Panc1 (cell line): ENCODE results near the gene CAMK4.

Experiments used
- POLR2AphosphoS5 ChIP-seq: IDR thresholded peaks from 2 replicates; pipeline ENCODE4 v1.6.1; 2012; ENCODE audit warnings: mild to moderate bottlenecking, low read depth, low read length, moderate library complexity
- REST ChIP-seq, 2 experiments: IDR thresholded peaks; 2 replicates each; pipeline ENCODE4 v1.6.1; 2011 to 2012; ENCODE audit warnings: low read depth in 2 of 2, control low read depth in 1 of 2, low read length in 1 of 2, mild to moderate bottlenecking in 1 of 2, moderate library complexity in 1 of 2; ENCODE audit not compliant: insufficient read depth in 1 of 2
- SIN3A ChIP-seq: IDR thresholded peaks from 2 replicates; pipeline ENCODE4 v1.6.1; 2012; ENCODE audit warnings: low read depth, mild to moderate bottlenecking, low read length, moderate library complexity, borderline replicate concordance; ENCODE audit not compliant: insufficient read depth
- TF ChIP-seq, protein P1 (sequence below): fragments of 450-650 bp; IDR thresholded peaks from 2 replicates; pipeline ENCODE4 v1.5.1; 2017; ENCODE audit warnings: mild to moderate bottlenecking

DNA sequence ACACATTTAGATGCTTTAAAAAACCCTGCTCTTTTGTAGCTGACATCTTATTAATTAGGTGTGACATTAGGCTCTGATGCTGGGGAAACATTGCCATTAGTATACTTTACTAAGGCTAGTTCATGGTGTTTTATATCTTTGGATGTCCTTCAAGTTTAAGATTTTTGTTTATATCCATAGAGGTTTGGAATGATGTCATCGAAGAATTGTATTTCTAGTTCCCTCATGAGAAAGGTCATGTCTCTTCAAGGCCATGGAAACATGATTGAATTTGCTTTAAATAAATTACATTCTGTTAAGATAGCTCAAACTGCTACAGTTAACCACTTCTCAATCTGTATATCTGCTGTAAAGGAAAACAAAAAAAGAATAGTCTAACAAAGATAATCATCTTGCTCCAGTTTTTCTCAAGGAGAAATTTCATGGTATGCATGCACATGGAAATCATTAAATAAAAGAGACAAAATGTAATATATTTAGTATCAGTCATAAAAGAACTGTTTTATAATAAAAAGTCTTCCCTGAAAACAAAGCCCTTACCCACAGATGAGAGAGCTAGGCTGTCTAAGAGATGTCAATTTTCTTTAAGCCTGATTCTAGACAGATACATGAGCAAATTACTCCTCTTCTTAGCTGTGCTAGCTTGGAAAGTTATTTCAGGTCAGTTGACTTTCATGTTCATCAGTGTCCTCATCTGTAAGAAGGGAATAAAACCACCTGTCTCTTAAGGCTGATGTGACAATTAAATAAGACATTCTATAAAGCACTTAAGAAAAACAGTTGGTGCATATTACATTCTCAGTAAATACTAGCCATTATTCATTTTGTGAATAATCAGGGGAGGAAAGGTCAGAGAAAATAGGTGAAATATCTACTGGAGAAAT, 313.2 kb downstream of the CAMK4 start:
- TF ChIP-seq, protein P1, sequence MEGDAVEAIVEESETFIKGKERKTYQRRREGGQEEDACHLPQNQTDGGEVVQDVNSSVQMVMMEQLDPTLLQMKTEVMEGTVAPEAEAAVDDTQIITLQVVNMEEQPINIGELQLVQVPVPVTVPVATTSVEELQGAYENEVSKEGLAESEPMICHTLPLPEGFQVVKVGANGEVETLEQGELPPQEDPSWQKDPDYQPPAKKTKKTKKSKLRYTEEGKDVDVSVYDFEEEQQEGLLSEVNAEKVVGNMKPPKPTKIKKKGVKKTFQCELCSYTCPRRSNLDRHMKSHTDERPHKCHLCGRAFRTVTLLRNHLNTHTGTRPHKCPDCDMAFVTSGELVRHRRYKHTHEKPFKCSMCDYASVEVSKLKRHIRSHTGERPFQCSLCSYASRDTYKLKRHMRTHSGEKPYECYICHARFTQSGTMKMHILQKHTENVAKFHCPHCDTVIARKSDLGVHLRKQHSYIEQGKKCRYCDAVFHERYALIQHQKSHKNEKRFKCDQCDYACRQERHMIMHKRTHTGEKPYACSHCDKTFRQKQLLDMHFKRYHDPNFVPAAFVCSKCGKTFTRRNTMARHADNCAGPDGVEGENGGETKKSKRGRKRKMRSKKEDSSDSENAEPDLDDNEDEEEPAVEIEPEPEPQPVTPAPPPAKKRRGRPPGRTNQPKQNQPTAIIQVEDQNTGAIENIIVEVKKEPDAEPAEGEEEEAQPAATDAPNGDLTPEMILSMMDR = no peak
- TF ChIP-seq POLR2AphosphoS5 = no peak
- no peak for TF ChIP-seq SIN3A
- TF ChIP-seq REST (IDR thresholded peaks at IDR 0.05; ENCODE audit: insufficient read depth in 1 of 2, low read depth in 2 of 2, low read length in 1 of 2) = no peak
